Gastrocnemius medialis (tissue), 4 donors: ENCODE results near the gene ZBTB20.

Experiments
- CTCF ChIP-seq, 5 experiments: fragments of 450-650 bp in 3 of 5; fragments of 200-600 bp in 2 of 5; sonication (generic) in 2 of 5; IDR thresholded peaks in 4 of 5; conservative IDR thresholded peaks in 1 of 5; 1 replicate in 4 of 5; 2 replicates in 1 of 5; pipeline ENCODE4 v1.5.1; 2016 to 2019; ENCODE audit warnings: antibody characterized with exemption in 5 of 5, mild to moderate bottlenecking in 3 of 5, moderate library complexity in 3 of 5
- POLR2A ChIP-seq, 2 donors: fragments of 450-650 bp; IDR thresholded peaks; one replicate each; pipeline ENCODE4 v1.6.1; 2017; ENCODE audit warnings: antibody characterized with exemption in 2 of 2, mild to moderate bottlenecking in 2 of 2, moderate library complexity in 2 of 2

GRCh38 chr3:114323546-114324254, 823.4 kb downstream of the ZBTB20 start:
- TF ChIP-seq CTCF (IDR thresholded peaks at IDR 0.05 in 4 of 5, conservative IDR thresholded peaks at IDR 0.05 in 1 of 5) (no peak), POLR2A (IDR thresholded peaks at IDR 0.05) (no peak)
